Measurements from ENCODE around the gene CCDC102A.

Gene CCDC102A

DNA sequence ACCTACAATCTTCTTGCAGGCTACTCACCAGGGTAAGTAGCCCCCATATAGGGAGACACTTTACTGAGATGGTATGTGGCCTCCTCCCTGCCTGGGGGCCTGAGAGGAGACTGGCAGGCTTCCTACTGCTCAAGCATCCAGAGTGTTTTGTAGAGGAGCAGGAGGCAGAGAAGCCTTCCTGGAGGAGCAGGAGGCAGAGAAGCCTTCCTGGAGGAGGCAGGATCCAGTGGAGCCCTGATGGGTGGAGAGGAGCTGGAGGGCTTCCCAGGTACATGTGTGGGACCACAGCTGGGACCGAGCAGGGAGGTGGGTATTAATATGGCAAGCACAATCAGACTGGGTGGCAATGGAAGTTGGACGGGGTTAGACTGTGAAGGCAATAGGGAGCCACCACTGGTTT, 4.0 kb upstream of the CCDC102A start:
- Histone ChIP-seq H3K27ac (ENCODE audit: extremely low read depth, low read depth, low read length) (no peak overlapping the region), H3K36me3 (ENCODE audit: control insufficient read depth in 2 of 2, insufficient read depth in 1 of 2, low read length in 2 of 2) (no peaks in the 10 kb centered on the region), H3K9me3 (ENCODE audit: control insufficient read depth, insufficient read depth, low read depth, low read length) (no peaks in the 10 kb centered on the region), H3K4me3 (ENCODE audit: low read depth, low read length) (no peak overlapping the region), H3K4me1 (ENCODE audit: control insufficient read depth, insufficient read depth, low read length) (no peaks in the 10 kb centered on the region; the same call in 1 of the 2 replicates)
- ChIA-PET POLR2A (no interaction called here), CTCF (no interaction called here)
- TF ChIP-seq ZNF555 (tag by site-specific recombination; conservative IDR thresholded peaks at IDR 0.05) (no peak), ZNF37A (tag by site-specific recombination; IDR thresholded peaks at IDR 0.05) (no peak), ZNF138 (tag by site-specific recombination; IDR thresholded peaks at IDR 0.05; ENCODE audit: borderline replicate concordance) (no peak), ZNF658 (tag by site-specific recombination; IDR thresholded peaks at IDR 0.05) (no peak), ZNF146 (tag by site-specific recombination; IDR thresholded peaks at IDR 0.05) (no peak), ZNF248 (tag by site-specific recombination; IDR thresholded peaks at IDR 0.05) (no peak), SCRT2 (tag by site-specific recombination; IDR thresholded peaks at IDR 0.05) (no peak), MYNN (tag by site-specific recombination; IDR thresholded peaks at IDR 0.05; ENCODE audit: borderline replicate concordance) (no peak), ZNF24 (tag by site-specific recombination; IDR thresholded peaks at IDR 0.05) (no peak), ZNF335 (tag by site-specific recombination; conservative IDR thresholded peaks at IDR 0.05) (no peak), ZNF112 (tag by site-specific recombination; IDR thresholded peaks at IDR 0.05) (no peak), OSR2 (tag by site-specific recombination; IDR thresholded peaks at IDR 0.05) (no peak), ZNF140 (tag by site-specific recombination; IDR thresholded peaks at IDR 0.05) (no peak), ZNF114 (tag by site-specific recombination; IDR thresholded peaks at IDR 0.05) (no peak), ZNF561 (tag by site-specific recombination; IDR thresholded peaks at IDR 0.05; ENCODE audit: borderline replicate concordance) (no peak), ZNF404 (tag by site-specific recombination; IDR thresholded peaks at IDR 0.05) (no peak), ZSCAN23 (tag by site-specific recombination; IDR thresholded peaks at IDR 0.05) (no peak)
- TF ChIP-seq, protein P1, sequence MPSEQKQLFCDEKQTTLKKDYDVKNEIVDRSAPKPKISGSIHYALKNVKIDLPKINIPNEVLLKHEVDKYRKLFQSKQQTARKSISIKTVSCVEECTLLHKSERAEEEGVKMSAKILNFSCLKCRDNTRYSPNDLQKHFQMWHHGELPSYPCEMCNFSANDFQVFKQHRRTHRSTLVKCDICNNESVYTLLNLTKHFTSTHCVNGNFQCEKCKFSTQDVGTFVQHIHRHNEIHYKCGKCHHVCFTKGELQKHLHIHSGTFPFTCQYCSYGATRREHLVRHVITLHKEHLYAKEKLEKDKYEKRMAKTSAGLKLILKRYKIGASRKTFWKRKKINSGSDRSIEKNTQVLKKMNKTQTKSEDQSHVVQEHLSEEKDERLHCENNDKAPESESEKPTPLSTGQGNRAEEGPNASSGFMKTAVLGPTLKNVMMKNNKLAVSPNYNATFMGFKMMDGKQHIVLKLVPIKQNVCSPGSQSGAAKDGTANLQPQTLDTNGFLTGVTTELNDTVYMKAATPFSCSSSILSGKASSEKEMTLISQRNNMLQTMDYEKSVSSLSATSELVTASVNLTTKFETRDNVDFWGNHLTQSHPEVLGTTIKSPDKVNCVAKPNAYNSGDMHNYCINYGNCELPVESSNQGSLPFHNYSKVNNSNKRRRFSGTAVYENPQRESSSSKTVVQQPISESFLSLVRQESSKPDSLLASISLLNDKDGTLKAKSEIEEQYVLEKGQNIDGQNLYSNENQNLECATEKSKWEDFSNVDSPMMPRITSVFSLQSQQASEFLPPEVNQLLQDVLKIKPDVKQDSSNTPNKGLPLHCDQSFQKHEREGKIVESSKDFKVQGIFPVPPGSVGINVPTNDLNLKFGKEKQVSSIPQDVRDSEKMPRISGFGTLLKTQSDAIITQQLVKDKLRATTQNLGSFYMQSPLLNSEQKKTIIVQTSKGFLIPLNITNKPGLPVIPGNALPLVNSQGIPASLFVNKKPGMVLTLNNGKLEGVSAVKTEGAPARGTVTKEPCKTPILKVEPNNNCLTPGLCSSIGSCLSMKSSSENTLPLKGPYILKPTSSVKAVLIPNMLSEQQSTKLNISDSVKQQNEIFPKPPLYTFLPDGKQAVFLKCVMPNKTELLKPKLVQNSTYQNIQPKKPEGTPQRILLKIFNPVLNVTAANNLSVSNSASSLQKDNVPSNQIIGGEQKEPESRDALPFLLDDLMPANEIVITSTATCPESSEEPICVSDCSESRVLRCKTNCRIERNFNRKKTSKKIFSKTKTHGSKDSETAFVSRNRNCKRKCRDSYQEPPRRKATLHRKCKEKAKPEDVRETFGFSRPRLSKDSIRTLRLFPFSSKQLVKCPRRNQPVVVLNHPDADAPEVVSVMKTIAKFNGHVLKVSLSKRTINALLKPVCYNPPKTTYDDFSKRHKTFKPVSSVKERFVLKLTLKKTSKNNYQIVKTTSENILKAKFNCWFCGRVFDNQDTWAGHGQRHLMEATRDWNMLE (tag by site-specific recombination; conservative IDR thresholded peaks at IDR 0.05; ENCODE audit: low read depth) = no peak
- TF ChIP-seq, protein P2, sequence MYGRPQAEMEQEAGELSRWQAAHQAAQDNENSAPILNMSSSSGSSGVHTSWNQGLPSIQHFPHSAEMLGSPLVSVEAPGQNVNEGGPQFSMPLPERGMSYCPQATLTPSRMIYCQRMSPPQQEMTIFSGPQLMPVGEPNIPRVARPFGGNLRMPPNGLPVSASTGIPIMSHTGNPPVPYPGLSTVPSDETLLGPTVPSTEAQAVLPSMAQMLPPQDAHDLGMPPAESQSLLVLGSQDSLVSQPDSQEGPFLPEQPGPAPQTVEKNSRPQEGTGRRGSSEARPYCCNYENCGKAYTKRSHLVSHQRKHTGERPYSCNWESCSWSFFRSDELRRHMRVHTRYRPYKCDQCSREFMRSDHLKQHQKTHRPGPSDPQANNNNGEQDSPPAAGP (tag by site-specific recombination; IDR thresholded peaks at IDR 0.05) = no peak
- TF ChIP-seq, protein P3, sequence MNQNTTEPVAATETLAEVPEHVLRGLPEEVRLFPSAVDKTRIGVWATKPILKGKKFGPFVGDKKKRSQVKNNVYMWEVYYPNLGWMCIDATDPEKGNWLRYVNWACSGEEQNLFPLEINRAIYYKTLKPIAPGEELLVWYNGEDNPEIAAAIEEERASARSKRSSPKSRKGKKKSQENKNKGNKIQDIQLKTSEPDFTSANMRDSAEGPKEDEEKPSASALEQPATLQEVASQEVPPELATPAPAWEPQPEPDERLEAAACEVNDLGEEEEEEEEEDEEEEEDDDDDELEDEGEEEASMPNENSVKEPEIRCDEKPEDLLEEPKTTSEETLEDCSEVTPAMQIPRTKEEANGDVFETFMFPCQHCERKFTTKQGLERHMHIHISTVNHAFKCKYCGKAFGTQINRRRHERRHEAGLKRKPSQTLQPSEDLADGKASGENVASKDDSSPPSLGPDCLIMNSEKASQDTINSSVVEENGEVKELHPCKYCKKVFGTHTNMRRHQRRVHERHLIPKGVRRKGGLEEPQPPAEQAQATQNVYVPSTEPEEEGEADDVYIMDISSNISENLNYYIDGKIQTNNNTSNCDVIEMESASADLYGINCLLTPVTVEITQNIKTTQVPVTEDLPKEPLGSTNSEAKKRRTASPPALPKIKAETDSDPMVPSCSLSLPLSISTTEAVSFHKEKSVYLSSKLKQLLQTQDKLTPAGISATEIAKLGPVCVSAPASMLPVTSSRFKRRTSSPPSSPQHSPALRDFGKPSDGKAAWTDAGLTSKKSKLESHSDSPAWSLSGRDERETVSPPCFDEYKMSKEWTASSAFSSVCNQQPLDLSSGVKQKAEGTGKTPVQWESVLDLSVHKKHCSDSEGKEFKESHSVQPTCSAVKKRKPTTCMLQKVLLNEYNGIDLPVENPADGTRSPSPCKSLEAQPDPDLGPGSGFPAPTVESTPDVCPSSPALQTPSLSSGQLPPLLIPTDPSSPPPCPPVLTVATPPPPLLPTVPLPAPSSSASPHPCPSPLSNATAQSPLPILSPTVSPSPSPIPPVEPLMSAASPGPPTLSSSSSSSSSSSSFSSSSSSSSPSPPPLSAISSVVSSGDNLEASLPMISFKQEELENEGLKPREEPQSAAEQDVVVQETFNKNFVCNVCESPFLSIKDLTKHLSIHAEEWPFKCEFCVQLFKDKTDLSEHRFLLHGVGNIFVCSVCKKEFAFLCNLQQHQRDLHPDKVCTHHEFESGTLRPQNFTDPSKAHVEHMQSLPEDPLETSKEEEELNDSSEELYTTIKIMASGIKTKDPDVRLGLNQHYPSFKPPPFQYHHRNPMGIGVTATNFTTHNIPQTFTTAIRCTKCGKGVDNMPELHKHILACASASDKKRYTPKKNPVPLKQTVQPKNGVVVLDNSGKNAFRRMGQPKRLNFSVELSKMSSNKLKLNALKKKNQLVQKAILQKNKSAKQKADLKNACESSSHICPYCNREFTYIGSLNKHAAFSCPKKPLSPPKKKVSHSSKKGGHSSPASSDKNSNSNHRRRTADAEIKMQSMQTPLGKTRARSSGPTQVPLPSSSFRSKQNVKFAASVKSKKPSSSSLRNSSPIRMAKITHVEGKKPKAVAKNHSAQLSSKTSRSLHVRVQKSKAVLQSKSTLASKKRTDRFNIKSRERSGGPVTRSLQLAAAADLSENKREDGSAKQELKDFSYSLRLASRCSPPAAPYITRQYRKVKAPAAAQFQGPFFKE (tag by site-specific recombination; IDR thresholded peaks at IDR 0.05; ENCODE audit: borderline replicate concordance) = no peak

Measured in HEK293 (cell line).